Measurements from ENCODE around the gene ISG15. TPM values are rescaled to one million over a fixed set of nuclear protein-coding genes. Genes with fewer than 3 reads are reported as not detected.

ISG15 gene
- total and polyA plus RNA-seq, 9 of the 15 experiments (the other 6 are each of a cell fraction or from before 2014, with no cell fraction given) = 0.40 to 58.3 (median 12.2) TPM

- TF ChIP-seq ZNF398 (CRISPR knock-in tag; IDR thresholded peaks at IDR 0.05) (no peak), ZBTB34 (CRISPR knock-in tag; IDR thresholded peaks at IDR 0.05) (no peak), FOXK2 (conservative IDR thresholded peaks at IDR 0.05 in 1 of 2, IDR thresholded peaks at IDR 0.05 in 1 of 2; ENCODE audit: low read depth in 2 of 2) (peak; percentile 23 to 57; a peak in 3 of 4 replicates), GATAD2B (IDR thresholded peaks at IDR 0.05; ENCODE audit: borderline replicate concordance) (peak; percentile 89), ZNF589 (CRISPR knock-in tag; IDR thresholded peaks at IDR 0.05; ENCODE audit: low read depth) (peak; percentile 50; the same call in 1 of the 2 replicates)
Measured at GRCh38 chr1:1000357-1001056, 12.8 kb upstream of the ISG15 start (continued).
